Fibroblast of upper back skin (primary cell): ENCODE measurements around the gene CCSER1.
"Not testable (repeated sequence)": the region's sequence is repeated elsewhere in the genome, so short reads cannot be mapped to it uniquely, and the experiment has no call there.

ENCODE experiments used
- DNase-seq: peaks from one replicate; pipeline ENCODE4 v3.0.0-alpha.2; 2013

CCSER1 gene

DNA sequence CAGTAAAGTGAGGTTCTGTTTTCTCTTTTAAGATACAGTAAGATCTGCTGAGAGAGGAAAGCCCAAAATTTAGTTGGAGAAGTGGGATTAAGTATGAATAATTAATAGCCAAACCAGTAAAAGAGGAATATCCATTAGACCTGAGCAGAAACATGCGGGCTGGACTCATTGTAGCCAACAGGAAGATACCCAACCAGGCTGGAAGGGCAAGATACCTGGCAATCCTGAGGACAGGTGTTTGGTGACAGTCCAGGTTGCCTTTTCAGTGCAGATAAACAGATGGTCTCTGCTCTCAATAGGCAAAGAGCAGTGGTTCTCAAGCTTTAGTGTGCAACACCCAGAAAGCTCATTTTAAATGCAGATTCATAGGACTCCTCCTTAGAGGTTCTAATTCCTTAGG lies 1195.8 kb downstream of the CCSER1 start:
- no peak for DNase-seq

DNA sequence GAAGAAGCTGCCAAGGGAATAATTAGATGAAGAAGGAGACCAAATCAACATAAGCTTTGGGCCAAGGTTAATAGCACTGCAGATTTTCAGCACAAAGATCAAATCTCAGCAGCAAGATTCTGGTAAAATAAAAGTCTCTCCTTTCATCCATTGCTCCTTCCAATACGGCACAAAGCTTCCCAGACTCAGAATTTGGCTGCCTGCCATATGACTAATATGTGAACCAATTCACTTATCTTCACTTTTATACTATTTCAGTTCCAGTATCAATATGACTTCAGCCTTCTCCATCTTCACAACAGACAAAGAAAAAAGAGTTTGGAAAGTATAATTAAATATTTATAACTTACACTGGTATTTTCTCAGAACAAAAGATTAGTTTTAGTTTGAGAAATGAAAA lies 1198.3 kb downstream of the CCSER1 start:
- DNase-seq = peak; percentile 50

DNA sequence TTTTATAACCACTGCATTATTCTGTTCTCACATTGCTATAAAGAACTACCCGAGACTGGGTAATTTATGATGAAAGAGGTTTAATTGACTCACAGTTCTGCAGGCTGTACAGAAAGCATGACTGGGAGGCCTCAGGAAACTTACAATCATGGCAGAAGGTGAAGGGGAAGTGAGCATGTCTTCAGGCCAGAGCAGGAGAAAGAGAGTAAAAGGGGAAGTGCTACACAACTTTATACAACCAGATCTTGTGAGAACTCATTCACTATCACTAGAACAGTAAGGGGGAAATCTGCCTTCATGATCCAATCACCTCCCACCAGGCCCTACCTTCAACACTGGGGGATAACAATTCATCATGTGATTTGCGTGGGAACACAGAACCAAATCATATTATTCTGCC lies 1199.0 kb downstream of the CCSER1 start:
- DNase-seq = not testable (repeated sequence)

DNA sequence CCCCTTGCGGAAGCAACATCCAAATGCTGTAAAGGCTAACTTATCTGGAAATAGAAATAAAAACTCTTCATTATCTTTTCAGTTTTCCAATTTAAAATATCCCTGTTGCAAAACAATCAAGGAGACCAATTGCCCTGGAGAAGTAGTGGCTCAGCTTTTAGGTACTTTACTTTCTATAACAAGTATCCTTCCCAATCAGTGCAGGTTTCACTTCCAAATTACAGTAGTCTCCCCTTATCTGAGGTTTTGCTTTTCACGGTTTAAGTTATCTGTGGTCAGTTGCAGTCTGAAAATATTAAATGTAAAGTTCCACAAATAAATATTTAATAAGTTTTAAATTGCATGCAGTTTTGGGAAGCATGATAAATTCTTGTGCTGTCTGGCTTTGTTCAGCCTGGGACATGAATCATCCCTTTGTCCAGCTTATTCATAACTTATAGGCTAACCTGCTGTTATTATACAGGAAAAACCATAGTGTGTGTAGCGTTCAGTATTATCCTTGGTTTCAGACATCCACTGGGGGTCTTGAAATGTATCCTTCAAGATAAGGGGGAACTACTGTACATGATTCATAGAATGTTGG lies 1203.5 kb downstream of the CCSER1 start:
- peak; percentile 27 for DNase-seq

DNA sequence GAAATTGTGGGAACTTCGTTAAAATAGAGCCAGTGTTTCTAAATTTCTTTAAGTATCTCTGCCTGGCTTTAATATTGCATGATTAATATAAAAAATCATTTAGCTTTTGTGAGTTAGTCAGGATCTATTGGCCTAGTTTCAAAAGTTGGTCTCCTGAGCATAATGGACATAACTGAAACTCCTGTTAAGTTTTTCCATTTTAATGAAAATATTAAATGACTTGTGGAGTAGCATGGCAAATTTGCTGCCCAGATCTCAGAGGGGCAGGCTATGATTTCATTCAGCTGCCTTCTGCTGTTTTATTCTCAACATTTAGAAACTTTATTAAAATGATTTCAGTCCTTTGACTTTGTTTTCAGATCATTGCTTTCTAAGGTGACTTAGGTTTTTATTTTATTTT lies 1213.6 kb downstream of the CCSER1 start:
- DNase-seq = no peak

DNA sequence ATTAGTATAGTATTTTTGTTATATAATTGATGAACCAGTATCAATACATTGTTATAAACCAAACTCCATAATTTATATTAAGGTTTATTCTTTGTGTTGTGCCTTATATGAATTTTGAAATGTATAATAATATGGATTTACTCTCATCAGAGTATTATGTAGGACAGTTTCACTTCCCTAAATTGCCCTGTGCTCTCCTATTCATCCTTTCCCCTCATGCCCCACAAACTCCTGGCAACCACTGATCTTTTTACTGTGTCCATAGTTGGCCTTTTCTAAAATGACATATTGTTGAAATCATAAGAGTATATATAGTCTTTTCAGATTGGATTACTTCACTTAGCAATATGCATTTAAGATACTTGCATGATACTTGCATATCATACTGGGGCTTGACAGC lies 1218.4 kb downstream of the CCSER1 start:
- no peak for DNase-seq

DNA sequence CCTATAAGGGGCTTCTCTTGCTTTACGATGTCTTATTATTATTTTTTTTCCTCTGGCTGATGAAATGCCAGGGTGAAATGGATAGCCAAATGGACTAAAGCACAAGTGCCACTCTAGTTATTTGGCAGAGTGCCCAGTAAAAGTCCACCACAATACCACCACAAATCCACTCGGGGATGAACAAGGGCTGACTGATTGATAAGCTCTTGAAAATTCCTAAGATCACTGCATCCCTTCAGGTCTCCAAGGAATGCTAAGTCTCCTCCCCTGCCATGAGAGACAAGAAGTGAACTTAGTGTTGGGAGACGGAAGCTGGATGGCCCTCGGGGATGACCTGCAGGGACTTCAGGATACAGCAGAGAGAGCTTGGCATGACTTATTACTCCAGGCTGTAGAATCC lies 1229.3 kb downstream of the CCSER1 start:
- DNase-seq = not testable (repeated sequence)

DNA sequence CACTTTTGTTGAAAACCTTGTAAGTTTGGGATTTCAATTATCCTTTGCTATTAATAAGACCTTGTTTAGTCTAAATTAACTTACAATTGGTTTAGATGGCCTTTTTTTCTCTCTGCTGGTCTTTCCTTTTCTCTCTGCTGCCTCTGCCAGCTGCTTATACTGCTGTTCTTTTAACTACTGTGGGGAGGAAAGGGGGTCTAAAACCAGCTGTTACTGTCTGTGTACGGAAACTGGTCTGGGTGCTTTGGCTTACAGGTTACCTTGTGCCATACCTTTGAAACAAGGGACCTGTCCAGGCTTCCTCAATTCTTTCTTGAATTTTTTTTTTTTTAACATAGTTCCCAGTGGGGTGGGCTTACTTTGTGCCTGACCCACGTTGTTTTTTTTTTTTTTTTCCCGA lies 1230.8 kb downstream of the CCSER1 start:
- not testable (repeated sequence) for DNase-seq

DNA sequence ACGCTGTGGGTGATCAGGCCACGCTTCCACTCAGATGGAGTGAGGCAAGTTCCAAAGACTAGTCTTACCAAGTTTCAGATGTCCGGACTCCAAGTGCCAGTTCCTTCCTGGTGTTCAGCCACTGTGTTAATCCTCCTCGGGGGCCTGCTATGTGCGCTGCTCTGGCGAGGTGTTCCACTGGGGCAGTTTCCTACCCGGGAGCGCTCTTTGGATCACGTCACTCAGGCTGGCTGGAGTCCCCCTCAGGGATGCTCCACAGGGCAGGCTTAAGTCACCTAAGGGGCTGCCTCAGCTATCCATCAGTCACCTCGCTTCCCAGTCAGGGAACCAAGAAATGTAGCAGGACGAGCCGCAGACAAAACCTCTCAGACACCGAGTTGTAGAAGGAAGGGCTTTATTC lies 1231.4 kb downstream of the CCSER1 start:
- DNase-seq = not testable (repeated sequence)

DNA sequence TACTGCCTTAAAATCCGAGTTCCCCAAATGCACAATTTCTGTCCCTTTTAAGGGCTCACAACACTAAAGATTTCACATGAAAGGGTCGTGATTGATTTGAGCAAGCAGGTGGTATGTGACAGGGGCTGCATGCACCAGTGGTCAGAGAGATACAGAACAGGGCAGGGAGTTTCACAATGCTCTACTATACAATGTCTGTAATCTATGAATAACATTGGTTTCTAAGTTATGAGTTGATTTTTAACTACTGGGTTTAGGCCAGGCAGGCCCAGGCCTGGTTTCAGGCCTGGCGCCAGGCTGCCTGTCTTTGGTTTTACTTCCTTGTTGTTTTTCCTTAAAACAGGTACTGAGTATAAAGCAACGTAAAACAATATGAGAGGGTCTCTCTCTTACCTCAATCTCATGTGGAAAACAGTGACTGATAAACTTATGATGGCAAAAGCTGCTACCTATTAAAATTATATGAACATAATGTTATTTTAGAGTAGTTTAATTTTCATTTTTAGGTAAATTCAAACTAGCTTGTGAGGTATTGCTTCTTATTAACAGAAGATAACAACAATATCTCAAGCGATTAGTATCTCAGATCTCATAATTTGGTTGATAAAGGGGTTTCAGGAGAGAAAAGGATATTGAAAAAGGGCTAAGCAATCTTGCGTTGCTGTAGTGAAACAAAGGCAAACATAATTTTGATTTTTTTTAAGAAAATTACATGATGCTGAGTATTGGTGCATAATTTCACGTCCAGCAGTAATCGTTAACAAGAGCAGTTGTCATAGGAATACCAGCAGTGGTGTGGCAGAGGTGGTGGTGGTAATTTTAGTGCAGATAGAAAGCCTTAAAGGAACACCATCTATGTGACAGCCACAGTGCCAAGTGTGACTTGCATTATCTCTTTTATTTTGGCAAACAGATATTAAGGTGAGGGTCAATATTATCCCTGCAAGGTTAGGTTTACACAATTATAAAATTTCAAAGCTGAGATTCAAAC lies 1232.1 kb downstream of the CCSER1 start:
- DNase-seq = no peak

DNA sequence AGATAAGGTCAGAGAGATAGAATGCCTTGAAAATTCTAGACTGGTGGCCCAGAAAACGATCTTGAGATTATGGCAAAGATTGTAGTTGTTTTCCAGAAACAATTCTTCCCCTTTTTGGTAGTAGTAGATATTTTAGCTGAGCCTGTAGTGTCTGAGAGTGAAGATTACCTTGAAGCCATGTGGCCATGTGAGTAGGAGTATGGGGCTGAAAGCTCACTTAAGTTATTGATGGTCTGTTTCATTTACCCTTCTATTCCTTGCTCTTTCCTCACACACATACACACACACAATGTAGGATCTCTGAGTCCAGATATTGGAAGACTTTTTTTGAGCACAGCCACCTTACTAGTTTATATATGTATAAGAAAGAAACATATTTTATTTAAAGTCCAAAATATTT lies 1234.9 kb downstream of the CCSER1 start:
- DNase-seq = no peak

DNA sequence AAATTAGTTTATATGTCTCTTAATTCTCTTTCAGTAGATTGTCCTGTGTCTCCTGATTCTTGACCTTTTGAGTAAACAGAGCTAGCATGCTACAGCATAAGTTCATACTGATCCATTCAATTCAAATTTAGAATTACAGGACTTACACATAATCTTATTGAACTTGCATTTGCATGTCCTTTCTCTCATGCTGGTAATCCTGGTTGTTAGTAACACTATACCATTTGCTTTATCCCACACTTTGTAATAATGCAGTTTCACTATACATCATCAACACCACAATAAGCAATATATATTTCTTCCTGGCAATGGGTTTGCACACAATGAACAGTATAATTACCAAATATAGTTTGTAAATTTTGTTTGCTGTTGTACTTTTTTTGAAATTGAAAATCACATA lies 1239.4 kb downstream of the CCSER1 start:
- no peak for DNase-seq

DNA sequence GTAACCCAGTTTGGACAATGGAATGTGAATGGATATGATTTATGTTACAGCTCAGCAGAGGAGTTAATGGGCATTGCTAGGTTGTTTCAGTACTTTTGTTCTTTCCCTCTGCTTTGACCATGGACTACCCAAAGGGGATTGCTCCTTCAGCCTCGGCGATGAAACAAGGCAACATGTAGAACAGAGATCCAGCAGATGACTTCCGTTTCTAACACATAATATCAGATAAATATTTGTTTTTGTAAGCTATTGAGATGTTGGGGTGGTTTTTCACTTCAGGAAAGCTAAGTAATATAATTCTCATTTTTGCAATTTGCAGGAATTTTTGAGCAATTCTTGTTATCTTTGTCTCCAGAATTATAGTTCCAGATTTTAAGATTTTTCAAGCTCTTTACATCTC lies 1241.9 kb downstream of the CCSER1 start:
- no peak for DNase-seq

DNA sequence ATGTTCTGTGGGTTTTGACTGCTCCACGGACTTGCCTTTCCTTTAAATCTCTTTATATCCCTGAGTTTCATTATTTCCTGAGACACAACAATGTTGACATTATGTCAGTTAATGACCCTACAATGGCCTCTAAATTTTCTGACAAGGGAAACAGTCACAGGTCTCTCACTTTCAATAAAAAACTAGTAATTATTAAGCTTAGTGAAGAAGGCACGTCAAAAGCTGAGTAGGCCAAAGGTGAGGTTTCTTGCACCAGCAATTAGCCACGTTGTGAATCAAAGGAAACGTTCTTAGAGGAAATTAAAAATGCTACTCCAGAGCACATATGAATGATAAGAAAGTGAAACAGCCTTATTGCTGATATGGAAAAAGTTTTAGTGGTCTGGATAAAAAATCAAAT lies 1246.4 kb downstream of the CCSER1 start:
- no peak for DNase-seq

DNA sequence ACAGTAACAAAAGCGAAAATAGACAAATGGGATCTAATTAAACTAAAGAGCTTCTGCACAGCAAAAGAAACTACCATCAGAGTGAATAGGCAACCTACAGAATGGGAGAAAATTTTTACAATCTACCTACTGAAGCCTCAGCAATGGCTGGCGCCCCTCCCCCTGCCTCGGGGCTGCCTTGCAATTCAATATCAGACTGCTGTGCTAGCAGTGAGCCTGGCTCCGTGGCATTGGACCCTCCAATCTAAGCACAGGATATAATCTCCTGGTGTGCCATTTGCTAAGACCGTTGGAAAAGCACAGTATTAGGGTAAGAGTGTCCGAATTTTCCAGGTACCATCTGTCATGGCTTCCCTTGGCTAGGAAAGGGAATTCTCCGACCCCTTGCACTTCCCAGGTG lies 1278.2 kb downstream of the CCSER1 start:
- DNase-seq = not testable (repeated sequence)

DNA sequence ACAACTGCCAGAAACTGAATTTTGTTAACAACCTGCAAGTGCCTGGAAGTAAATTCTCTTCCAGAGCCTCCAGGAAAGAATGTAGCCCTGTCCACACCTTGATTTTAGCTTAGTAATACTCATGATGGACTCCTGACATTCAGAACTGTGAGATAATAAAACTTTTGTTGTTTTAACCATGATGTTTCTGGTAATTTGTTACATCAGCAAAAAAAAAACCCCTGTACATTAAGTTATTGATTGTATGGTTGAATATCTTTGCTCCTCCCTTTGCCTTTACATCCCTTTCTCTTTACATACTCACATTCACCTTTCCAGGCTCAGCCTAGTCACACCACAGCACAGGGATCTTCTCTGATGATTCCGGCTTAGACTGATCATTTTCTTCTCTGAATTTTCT lies 1294.8 kb downstream of the CCSER1 start:
- no peak for DNase-seq

DNA sequence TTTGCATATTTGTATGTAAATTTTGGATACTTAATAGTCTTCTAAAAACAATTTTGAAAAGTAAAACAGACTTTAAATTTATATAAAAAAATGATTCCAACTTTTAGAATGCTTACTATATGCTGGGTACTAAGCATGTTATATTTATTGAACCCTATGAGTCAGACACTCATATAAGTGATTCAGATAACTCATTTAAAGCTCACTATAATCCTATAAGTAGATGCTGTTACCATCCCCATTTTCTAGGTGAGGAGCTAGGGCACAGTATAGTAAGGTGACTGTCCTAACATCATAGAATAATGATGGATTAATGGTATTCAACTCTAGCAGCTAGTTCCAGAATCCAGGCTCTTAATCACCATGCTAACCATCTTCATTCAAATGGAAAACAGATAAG lies 1299.5 kb downstream of the CCSER1 start:
- DNase-seq = no peak

DNA sequence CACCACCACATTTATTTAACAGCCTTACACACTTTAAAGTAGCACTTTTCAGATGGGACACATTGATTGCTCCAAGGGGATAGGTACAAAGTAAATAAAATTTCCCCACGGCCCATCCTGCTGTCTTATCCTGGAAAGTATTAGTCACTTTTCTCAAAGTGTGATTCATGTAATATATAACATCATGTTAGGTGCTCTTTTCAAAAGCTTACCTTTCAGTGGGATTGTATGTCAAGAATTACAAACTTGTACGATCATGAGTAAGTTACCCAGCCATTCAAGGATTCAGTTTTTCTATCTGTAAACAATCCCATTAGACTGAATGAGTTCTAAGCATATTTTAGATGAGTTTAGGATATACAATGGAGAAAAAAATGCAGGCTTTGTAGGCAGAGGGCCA lies 1300.0 kb downstream of the CCSER1 start:
- no peak for DNase-seq

DNA sequence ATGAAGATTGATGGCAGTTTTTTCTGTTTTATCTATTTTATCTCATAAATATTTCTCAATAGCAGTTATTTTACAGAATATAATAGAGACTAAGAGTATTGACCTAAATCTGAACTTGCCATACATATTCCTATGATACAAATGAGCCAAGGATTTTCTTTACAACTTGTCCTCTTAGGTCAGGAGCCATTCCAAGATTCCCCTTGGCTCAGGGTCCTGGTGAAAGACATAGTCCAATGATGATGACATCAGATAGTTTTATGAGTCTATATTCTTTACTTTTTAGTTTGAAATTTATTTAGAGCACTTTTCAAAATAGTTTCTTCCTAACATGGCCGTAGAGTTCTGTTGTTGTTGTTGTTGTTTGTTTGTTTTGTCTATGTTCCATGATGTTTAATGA lies 1307.4 kb downstream of the CCSER1 start:
- no peak for DNase-seq

DNA sequence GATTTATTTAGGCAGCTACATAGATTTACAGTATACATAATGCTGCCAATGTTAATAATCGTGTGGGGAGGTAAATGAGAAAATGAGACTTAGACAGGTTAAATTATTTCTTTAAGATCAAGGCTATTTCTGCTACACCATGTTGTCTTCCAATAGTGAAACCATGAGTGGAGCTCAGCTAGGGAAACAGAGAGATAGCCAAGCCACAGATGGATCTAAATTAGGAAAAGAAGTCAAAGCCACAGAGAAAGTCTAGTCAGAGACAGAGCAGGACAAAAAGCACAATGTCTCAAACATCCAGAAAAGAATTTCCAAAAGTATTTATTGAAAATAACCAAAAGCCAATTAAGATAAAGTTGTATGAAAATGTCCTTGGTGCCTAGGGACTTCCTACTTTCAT lies 1309.4 kb downstream of the CCSER1 start:
- no peak for DNase-seq

DNA sequence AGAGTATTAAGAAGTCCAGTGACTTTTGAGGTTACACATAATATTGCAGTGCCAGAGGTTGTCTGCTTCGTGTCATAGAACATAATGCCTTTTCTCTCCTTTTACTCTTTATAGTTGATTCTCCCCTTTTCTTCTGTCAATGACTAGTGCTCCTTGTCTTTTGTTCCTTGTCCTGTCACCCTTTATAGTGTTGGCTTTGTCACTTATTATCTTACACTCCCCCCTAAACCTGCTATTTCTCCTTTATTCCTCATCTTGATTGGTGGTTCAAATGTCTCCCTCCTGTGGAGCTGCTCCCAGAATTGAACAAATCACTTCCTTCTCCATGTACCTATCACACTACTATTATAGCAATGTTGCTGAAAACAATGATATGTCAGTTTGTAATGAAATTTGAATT lies 1320.0 kb downstream of the CCSER1 start:
- no peak for DNase-seq

DNA sequence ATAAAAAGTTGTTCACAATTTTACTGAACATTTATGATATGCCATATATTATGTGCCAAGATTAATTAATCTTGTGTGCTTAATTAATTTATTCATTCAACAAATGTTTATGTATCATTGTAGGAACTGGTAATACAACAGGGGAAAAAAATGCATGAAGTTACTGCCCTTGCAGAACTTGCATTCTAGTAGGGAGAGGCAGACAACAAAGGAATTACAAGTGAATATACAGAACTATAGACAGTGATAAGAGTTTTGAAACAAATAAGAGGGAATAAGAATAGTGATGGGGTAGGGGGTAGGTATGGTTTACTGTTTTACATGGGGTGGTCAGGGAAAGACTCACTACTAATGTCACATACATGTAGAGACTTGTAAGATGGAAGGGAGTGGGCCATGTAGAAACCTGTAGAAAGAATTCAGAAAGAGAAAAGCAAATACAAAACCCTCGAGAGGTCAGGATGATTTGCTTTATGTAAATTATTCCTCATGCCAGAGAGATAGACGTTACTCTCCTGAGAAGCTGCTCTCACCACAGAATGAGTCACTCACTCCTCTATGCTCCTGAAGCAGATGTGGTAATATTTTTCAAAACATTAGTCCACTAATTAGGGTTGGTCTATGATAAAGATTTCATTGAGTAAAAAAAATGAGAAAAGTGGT lies 1321.6 kb downstream of the CCSER1 start:
- peak; percentile 36 for DNase-seq

DNA sequence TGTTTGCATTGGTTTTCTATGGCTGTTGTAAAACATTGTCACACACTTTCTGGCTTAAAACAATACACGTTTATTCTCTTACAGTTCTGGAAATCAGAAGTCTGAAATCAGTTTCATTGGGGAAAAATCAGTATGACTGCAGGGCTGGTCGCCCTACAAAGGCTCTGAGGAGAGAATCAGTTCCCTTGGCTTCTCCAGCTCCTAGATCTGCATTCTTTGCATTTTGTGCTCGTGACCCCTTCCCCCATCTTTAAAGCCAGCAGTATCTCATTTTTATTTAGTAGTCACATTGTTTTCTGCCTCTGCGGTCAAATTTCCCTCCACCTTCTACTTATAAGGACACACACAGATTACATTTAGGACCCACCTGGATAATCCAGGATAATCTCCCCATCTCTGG lies 1326.9 kb downstream of the CCSER1 start:
- DNase-seq = no peak

DNA sequence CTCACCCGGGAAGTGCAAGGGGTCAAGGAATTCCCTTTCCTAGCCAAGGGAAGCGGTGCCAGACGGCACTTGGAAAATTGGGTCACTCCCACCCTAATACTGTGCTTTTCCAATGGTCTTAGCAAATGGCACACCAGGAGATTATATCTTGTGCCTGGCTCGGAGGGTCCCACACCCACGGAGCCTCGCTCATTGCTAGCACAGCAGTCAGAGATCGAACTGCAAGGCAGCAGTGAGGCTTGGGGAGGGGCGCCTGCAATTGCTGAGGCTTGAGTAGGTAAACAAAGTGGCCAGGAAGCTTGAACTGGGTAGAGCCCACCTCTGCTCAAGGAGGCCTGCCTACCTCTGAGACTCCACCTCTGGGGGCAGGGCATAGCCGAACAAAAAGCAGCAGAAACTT lies 1335.4 kb downstream of the CCSER1 start:
- not testable (repeated sequence) for DNase-seq
